ACHN (cell line): Measurements from ENCODE around the gene CPLANE1.
"Not testable (repeated sequence)": the region's sequence is repeated elsewhere in the genome, so short reads cannot be mapped to it uniquely, and the experiment has no call there.

Experiments
- DNase-seq: peaks from one replicate; pipeline ENCODE4 v3.0.0-alpha.2; 2015
- in situ Hi-C: cut with HindIII; loops from 2 replicates; pipeline ENCODE4 v1.10.0; 2017; ENCODE audit warnings: low sequenced_read_pairs, low pct_ligation_motif_present, low pct_unique_long_range_greater_than_20kb

CPLANE1 gene

DNA sequence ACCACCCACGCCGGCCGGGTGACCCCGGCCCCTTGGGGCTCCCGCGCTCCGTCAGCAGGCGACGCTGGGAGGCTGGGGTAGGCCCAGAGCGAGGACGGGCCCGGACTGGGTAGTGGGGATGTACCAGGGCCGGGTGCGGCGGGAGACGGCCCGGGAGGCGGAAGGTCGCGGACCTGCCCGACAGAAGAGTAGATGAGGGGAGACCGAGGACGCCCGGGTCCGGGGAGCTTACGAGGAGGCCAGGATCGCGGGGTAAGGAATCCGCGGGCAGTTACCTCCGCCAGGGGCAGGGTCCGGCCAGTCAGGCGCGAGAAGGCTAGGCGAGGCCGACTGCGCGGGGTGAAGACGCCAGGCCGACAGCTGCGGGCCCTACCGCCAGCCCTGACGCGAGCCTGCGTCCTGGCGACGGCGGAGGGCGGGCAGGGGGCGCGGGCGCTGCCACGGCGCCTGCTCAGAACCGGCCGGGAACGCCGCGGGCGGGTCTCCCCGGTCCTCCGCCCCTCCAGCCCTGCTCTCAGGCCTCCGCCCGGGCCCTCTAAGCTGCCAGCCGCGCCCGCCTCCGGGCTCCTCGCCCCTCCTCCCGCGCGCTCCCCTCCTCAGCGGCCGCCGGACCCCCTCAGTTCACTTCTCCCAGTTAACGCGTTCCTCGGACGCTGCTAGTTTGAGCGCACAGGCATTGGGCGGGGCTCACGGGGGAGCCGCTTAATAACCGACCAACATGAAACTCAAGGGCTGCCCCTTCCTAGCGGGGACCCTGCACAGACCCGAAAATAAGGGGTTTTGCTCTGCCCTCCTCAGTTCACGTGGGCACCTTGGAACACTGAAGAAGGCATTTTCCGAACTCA lies at the start of gene CPLANE1:
Gene CPLANE1, minus strand, starts transcription at position 407 of the 845 bp plus-strand sequence. CDS start 1,678 bp downstream, outside the sequence.
- in situ Hi-C loops, result no loop called here

GRCh38 chr5:37296313-37296712 lies 47.1 kb upstream of the CPLANE1 start:
- in situ Hi-C loops, DNase-seq: not testable (repeated sequence)

More for the DNA sequence above, at the start of gene CPLANE1:
- DNase-seq, result peak; percentile 78

DNA sequence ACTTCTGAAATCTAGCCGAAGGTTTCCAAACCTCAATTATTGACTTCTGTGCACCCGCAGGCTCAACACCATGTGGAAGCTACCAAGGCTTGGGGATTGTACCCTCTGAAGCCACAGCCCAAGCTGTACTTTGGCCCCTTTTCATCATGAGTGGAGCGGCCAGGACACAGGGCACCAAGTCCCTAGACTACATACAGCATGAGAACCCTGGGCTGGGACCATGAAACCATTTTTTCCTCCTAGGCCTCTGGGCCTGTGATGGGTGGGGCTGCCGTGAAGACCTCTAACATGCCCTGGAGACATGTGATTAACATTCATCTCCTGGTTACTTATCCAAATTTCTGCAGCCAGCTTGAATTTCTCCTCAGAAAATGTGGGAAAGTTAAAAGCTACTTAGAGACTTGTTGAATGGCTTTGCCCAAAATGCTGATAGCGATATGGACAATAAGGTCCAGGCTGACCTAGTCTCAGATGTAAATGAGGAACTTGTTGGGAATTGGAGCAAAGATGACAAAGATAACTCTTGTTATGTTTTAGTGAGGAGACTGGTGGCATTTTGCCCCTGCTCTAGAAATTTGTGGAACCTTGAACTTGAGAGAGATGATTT lies 34.1 kb upstream of the CPLANE1 start:
- DNase-seq, result no peak
- in situ Hi-C loops, result no loop called here

GRCh38 chr5:37275511-37275910 lies 26.3 kb upstream of the CPLANE1 start:
- in situ Hi-C loops, result no loop called here
- DNase-seq, result no peak

- peak; percentile 69 for DNase-seq
- in situ Hi-C loops, result no loop called here
Observed at GRCh38 chr5:37272511-37272910, 23.3 kb upstream of the CPLANE1 start.

- in situ Hi-C loops, DNase-seq: not testable (repeated sequence)
Observed at GRCh38 chr5:37268100-37268499, 18.9 kb upstream of the CPLANE1 start.

- DNase-seq, result no peak
- in situ Hi-C loops, result no loop called here
Observed at GRCh38 chr5:37255774-37256358, 6.7 kb upstream of the CPLANE1 start.

- DNase-seq, result no peak
- in situ Hi-C loops, result no loop called here
Observed at GRCh38 chr5:37254581-37254980, 5.4 kb upstream of the CPLANE1 start.

DNA sequence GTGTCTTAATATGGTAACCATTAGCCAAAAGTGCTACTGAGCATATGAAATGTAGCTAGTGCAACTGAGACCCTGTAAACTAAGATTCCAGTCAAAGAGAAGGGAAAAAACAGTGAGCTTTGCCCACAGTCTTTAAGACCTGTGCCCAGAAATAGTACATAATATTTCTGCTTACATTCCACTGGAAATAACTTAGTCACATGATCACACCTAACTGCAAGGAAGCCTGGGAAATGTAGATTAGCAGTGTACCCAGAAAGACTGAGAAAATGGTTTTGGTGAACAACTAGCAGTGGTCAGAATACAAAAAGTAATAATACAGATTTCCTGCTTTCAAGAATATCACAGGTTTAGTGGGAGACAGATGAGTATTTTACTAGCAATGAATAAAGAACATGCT lies 2.5 kb upstream of the CPLANE1 start:
- DNase-seq, result no peak
- in situ Hi-C loops, result no loop called here

DNA sequence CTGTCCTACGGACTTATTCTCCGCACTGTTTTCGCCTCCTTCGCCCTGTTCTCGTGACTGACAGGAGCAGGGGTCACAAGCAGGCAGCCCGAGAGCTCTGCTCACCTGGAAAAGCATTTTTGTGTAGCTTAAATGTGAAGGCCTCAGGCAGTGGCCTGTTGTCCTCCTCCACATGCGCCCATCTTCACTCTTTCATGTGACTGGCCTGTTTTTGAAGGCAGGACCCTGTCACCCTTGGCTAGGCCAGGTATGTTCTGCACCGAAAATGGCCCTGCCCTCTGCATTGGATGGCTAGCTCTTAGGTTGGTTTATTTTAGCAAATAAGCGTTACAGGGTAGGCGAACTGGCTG lies 614 bp upstream of the CPLANE1 start:
- in situ Hi-C loops, result no loop called here
- DNase-seq, result no peak

GRCh38 chr5:37248421-37248969 lies 681 bp downstream of the CPLANE1 start:
- DNase-seq, result peak; percentile 11
- in situ Hi-C loops, result no loop called here

GRCh38 chr5:37247496-37247895 lies 1.7 kb downstream of the CPLANE1 start:
- in situ Hi-C loops, result no loop called here
- no peak for DNase-seq

DNA sequence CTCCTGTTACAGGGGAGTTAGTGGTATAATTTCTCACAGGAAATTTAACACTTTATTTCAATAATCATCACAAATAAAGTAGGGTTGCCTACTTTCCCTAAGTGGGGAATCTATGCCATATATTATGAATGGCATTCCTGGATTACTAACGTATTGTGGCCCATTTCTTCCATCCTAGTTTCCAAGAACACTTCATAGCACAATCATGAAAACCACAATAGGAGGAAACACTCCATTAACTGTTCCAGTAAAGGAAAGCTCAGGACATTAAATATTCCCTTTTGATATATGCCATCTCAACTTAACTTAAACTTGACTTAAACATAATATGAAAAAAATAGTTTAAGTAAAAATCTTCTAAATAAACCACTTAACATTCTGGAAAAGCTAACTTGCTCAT lies 2.1 kb downstream of the CPLANE1 start:
- DNase-seq, result no peak
- in situ Hi-C loops, result no loop called here

DNA sequence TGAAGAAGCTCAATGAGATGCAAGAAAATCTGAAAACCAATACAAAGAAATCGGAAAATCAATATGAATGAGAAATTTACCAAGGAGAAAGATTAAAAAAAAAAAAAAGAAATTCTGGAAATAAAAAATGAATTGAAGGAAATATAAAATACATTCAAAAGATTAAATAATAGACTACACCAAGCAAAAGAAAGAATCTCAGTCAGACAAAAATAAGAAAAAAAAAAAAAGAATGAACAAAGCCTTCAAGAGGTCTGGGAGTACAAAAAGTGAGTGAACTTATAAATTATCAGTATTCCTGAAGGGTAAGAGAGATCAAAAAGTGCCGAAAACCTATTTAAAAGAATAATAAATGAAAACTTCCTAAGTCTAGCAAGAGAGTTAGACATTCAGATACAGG lies 14.9 kb downstream of the CPLANE1 start:
- in situ Hi-C loops, result no loop called here
- DNase-seq, result no peak

DNA sequence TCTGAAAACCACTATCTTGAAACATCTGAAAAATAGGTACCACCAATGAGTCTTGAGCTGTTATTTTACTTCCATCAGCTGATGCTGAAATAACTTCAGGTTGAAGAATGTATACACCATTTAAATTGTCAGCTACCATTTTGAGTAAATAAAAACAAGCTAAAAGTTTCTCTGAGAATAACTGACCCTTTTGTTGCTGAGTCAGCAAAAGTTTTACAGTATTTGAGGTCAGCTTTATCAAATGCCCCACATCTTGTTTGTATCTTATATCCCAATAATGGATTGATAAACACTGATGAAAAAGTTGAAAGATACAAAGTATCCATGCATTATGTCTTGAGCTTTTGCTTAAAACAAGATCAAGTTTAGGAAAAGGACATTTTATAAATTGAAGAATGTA lies 22.8 kb downstream of the CPLANE1 start:
- DNase-seq, result no peak
- in situ Hi-C loops, result no loop called here

- in situ Hi-C loops, result no loop called here
- no peak for DNase-seq
Observed at GRCh38 chr5:37222181-37222580, 27.0 kb downstream of the CPLANE1 start.

GRCh38 chr5:37220426-37220825 lies 28.8 kb downstream of the CPLANE1 start:
- DNase-seq, in situ Hi-C loops: not testable (repeated sequence)

DNA sequence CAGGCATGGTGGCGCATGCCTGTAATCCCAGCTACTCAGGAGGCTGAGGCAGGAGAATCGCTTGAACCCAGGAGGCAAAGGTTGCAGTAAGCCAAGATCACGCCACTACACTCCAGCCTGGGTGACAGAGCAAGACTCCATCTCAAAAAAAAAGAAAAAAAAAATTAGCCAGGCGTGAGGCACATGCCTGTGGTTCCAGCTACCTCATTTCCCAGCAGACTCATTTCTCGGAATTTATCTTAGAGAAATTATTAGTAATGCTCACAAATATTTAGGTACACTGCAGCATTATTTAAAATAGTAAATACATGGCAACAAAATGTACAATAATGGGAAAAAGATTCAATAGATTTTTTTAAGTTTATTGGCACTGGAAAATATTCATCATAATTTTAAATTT lies 29.8 kb downstream of the CPLANE1 start:
- DNase-seq, in situ Hi-C loops: not testable (repeated sequence)

GRCh38 chr5:37217976-37218375 lies 31.2 kb downstream of the CPLANE1 start:
- no peak for DNase-seq
- in situ Hi-C loops, result no loop called here
